ENCODE results near the gene ZNF684.
"Not testable (repeated sequence)": the region's sequence is repeated elsewhere in the genome, so short reads cannot be mapped to it uniquely, and the experiment has no call there.

ZNF684 gene

DNA sequence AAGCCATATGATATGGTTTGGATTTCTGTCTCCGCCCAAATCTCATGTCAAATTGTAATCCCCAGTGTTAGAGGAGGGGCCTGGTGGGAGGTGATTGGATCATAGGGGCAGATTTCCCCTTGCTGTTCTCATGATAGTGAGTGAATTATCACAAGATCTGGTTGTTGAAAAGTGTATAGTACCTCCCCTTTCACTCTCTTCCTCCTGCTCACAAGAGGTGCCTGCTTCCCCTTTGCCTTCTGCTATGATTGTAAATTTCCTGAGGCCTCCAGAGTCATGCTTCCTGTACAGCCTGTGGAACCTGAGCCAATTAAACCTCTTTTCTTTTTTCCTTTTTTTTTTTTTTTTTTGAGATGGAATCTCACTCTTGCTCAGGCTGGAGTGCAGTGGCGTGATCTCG, 43.4 kb downstream of the ZNF684 start:
- not testable (repeated sequence) for DNase-seq (ENCODE audit: low spot score)

- no peak for DNase-seq (ENCODE audit: low spot score)
Observed at GRCh38 chr1:40575336-40575735, 43.9 kb downstream of the ZNF684 start.

DNA sequence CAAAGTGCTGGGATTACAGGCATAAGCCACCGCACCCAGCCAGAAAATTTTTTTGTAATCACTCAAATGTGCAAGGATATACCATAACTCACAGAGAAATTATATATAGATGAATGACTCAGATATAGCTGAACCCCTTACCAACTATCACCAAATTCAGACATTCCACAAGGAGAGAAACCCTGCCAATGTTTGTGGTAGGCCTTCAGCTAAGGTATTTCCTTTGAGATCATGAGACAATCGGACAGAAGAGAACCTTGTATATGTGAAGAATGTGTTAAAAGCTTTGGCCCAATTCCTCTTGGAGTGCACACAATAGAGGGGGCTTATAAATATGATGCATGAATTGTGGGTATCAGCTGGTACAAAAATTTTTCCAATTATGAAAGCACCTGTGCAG, 50.7 kb downstream of the ZNF684 start:
- DNase-seq (ENCODE audit: low spot score), result no peak

DNA sequence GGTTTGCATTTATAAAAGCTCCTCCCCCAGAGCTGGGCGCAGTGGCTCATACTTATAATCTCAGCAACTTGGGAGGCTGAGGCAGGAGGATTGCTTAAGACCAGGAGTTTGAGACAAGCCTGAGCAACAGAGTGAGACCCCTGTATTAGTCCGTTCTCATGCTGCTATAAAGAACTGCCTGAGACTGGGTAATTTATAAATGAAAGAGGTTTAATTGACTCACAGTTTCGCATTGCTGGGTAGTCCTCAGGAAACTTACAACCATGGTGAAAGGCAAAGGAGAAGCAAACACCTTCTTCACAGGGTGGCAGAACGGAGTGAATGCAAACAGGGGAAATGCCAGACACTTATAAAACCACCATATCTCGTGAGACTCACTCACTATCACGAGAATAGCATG, 52.5 kb downstream of the ZNF684 start:
- DNase-seq (ENCODE audit: low spot score), result no peak

DNA sequence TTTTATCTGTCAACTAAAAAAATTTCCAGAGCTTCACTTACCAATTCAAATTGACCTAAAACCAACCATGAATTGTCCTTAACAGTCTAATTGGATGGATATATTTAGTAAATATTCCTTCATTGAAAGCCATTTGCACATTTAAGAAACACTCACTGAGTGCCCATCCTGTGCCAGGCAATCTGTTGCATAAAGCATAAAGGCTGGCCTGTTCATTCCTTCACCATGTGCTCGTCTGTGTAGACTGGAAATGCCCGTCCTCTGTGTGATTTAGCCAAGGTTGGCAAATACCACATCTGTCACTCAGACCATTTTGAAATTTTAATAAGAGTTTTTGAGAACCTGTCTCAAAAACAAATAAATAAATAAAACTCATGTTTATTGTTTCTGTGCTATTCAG, 57.1 kb downstream of the ZNF684 start:
- no peak for DNase-seq (ENCODE audit: low spot score)

GRCh38 chr1:40592107-40592803, 60.8 kb downstream of the ZNF684 start:
- peak; percentile 50 for DNase-seq (ENCODE audit: low spot score)

DNA sequence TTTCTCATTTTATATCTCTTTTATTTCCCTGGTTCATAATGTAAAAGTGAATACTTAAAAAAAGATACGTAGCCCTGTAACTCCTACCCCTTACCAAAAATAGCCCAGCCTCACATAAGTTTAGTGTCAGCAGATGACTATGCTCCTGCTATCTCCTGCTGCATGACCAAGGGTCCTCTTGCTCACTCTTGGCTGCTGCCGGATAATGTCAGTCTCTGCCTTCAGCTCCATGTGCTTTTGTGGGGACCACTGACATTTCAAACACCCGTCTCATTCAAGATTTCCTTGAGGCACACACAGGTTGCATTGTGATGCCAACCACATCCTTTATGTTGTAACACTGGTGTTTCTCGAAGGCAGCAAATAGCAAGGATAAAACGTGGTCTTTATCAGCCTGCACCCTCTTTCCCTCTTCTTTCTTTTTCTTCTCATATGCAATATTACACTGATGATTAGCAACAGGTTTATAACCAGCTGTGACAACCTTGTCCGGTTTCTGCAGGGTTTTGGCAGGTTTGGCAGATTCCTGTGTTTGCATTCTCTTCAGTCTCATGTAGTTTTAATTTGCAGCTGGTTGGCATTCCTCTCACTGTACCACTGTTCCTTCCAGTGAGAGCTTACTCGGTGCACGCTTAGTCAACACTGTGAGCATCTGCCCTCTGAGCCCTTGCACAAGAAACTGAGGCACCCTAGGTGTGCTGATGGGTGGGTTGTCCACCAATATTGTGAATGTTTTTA, 62.2 kb downstream of the ZNF684 start:
- DNase-seq (ENCODE audit: low spot score), result no peak

DNA sequence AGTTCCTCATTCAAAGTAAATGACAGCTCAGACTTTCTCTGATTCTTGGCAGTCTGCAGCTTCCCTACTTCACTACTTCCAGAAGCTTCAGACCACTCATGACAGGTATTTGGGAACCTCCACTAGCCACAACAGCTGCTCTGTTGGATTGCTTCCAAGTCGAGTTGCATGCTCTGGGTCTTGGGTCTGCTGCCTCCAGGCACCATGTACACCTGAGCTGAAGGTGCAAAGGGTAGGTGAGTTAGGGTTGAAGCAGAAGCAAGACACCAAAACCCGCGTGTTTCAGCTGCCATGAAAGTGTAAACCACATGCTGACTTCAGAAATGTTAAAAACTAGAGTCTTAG, 62.7 kb downstream of the ZNF684 start:
- no peak for DNase-seq (ENCODE audit: low spot score)

GRCh38 chr1:40595623-40596022, 64.2 kb downstream of the ZNF684 start:
- DNase-seq (ENCODE audit: low spot score), result no peak

All from AG20443 (cell line).